DOHH2 (cell line): ENCODE data around the gene CCNL2.

Experiments
- H3F3A ChIP-seq: fragments of 200-600 bp; sonication (generic), shearing (Covaris generic); 2 replicates; pipeline ENCODE4 v1.6.0; 2016; ENCODE audit warnings: antibody characterized with exemption, mild to moderate bottlenecking; ENCODE audit not compliant: control insufficient read depth, insufficient read depth
- H3K27ac ChIP-seq: fragments of 200-600 bp; sonication (generic); 2 replicates; pipeline ENCODE4 v1.5.1; 2014; ENCODE audit warnings: low read depth, mild to moderate bottlenecking, low read length, moderate library complexity
- H3K27me3 ChIP-seq: fragments of 200-600 bp; sonication (generic); 2 replicates; pipeline ENCODE4 v1.6.1; 2014; ENCODE audit warnings: mild to moderate bottlenecking, low read length, mixed read lengths; ENCODE audit not compliant: control insufficient read depth
- H3K36me3 ChIP-seq: fragments of 200-600 bp; sonication (generic); 2 replicates; pipeline ENCODE4 v1.6.1; 2014; ENCODE audit warnings: mild to moderate bottlenecking, low read length, moderate library complexity, mixed read lengths; ENCODE audit not compliant: control insufficient read depth
- H3K4me1 ChIP-seq: fragments of 200-600 bp; sonication (generic); 2 replicates; pipeline ENCODE4 v1.6.1; 2014; ENCODE audit warnings: mild to moderate bottlenecking, low read length, mixed read lengths; ENCODE audit not compliant: control insufficient read depth
- H3K4me2 ChIP-seq: fragments of 200-600 bp; sonication (generic); 2 replicates; pipeline ENCODE4 v1.6.0; 2014; ENCODE audit warnings: mild to moderate bottlenecking, low read length, moderate library complexity
- H3K4me3 ChIP-seq: fragments of 200-600 bp; sonication (generic); 2 replicates; pipeline ENCODE4 v1.5.1; 2014; ENCODE audit warnings: mild to moderate bottlenecking, low read length, mixed read lengths
- H3K79me2 ChIP-seq: fragments of 200-600 bp; sonication (generic); 2 replicates; pipeline ENCODE4 v1.6.1; 2014; ENCODE audit warnings: mild to moderate bottlenecking, low read length, mixed read lengths; ENCODE audit not compliant: control insufficient read depth
- H3K9me2 ChIP-seq: fragments of 200-600 bp; sonication (generic); replicated peaks from 2 replicates; pipeline ENCODE4 v1.6.1; 2014; ENCODE audit warnings: mild to moderate bottlenecking, low read length, mixed read lengths; ENCODE audit not compliant: control insufficient read depth
- H3K9me3 ChIP-seq: fragments of 200-600 bp; sonication (generic); 2 replicates; pipeline ENCODE4 v1.6.1; 2014; ENCODE audit warnings: antibody characterized with exemption, low read length, mixed read lengths; ENCODE audit not compliant: control insufficient read depth, insufficient read depth
- H4K20me1 ChIP-seq: fragments of 200-600 bp; sonication (generic); 2 replicates; pipeline ENCODE4 v1.6.0; 2014; ENCODE audit warnings: low read depth, mild to moderate bottlenecking, antibody characterized with exemption, low read length, moderate library complexity; ENCODE audit not compliant: control insufficient read depth, insufficient read depth
- CTCF ChIP-seq: fragments of 200-600 bp; sonication (generic); IDR thresholded peaks from one replicate; pipeline ENCODE4 v1.5.1; 2014; ENCODE audit warnings: antibody characterized with exemption, mild to moderate bottlenecking, low read depth, low read length; ENCODE audit not compliant: poor library complexity, severe bottlenecking
- EZH2phosphoT487 ChIP-seq: fragments of 200-600 bp; sonication (generic); IDR thresholded peaks from 2 replicates; pipeline ENCODE4 v1.6.1; 2017; ENCODE audit warnings: borderline replicate concordance, mild to moderate bottlenecking, antibody characterized with exemption, low read length, moderate library complexity, mixed read lengths

Gene CCNL2

GRCh38 chr1:1344655-1345361 is 54.3 kb downstream of the CCNL2 start:
- no peaks in the 10 kb centered on the region for H3K27me3 ChIP-seq
- no peak overlapping the region for H3K4me3 ChIP-seq
- H4K20me1 ChIP-seq, result 0 out of 2 replicates have a peak, but pooled peaks cover 4% of the 10 kb centered on the region
- no peak overlapping the region for H3K4me2 ChIP-seq
- peaks cover 56% of the 10 kb centered on the region for H3K79me2 ChIP-seq
- no peaks in the 10 kb centered on the region for H3F3A ChIP-seq
- H3K9me2 ChIP-seq, result no peaks in the 10 kb centered on the region
- no peak overlapping the region for H3K27ac ChIP-seq
- peaks cover 8% of the 10 kb centered on the region for H3K4me1 ChIP-seq
- TF ChIP-seq EZH2phosphoT487 (no peak), CTCF (no peak)
- H3K36me3 ChIP-seq, result peaks cover 22% of the 10 kb centered on the region
- peaks cover 5% of the 10 kb centered on the region; the same call in 1 of the 2 replicates for H3K9me3 ChIP-seq

GRCh38 chr1:1343811-1344421 is 55.2 kb downstream of the CCNL2 start:
- peaks cover 23% of the 10 kb centered on the region for H3K36me3 ChIP-seq
- peaks cover 56% of the 10 kb centered on the region for H3K79me2 ChIP-seq
- H3K9me2 ChIP-seq, result no peaks in the 10 kb centered on the region
- no peak overlapping the region for H3K4me3 ChIP-seq
- H3K4me1 ChIP-seq, result peaks cover 8% of the 10 kb centered on the region
- 0 out of 2 replicates have a peak, but pooled peaks cover 4% of the 10 kb centered on the region for H4K20me1 ChIP-seq
- H3K4me2 ChIP-seq, result no peak overlapping the region
- H3K9me3 ChIP-seq, result peaks cover 5% of the 10 kb centered on the region; the same call in 1 of the 2 replicates
- H3F3A ChIP-seq, result no peaks in the 10 kb centered on the region
- H3K27me3 ChIP-seq, result no peaks in the 10 kb centered on the region
- no peak overlapping the region for H3K27ac ChIP-seq
- TF ChIP-seq EZH2phosphoT487, result no peak
- TF ChIP-seq CTCF, result no peak

GRCh38 chr1:1342584-1343115 is 56.5 kb downstream of the CCNL2 start:
- H3K9me2 ChIP-seq, result no peaks in the 10 kb centered on the region
- peaks cover 44% of the 10 kb centered on the region for H3K79me2 ChIP-seq
- H3K4me1 ChIP-seq, result peaks cover under 1% of the 10 kb centered on the region
- no peak overlapping the region for H3K4me3 ChIP-seq
- H4K20me1 ChIP-seq, result peaks cover 4% of the 10 kb centered on the region; the same call in 1 of the 2 replicates
- TF ChIP-seq EZH2phosphoT487 (no peak), CTCF (no peak)
- no peak overlapping the region for H3K4me2 ChIP-seq
- H3F3A ChIP-seq, result no peaks in the 10 kb centered on the region
- H3K27ac ChIP-seq, result no peak overlapping the region
- H3K36me3 ChIP-seq, result peaks cover 25% of the 10 kb centered on the region
- no peaks in the 10 kb centered on the region for H3K27me3 ChIP-seq
- H3K9me3 ChIP-seq, result peaks cover 5% of the 10 kb centered on the region; the same call in 1 of the 2 replicates
